ENCODE measurements around the gene ZNF655.

GRCh38 chr7:99596408-99596955 is 38.0 kb downstream of the ZNF655 start:
- TF ChIP-seq CTCF (IDR thresholded peaks at IDR 0.05) (no peak), POLR2AphosphoS5 (IDR thresholded peaks at IDR 0.05) (no peak), POLR2A (IDR thresholded peaks at IDR 0.05) (no peak)

All from transverse colon (tissue), 4 donors.